Measurements from ENCODE around the gene ANP32B. TPM values are rescaled to one million over a fixed set of nuclear protein-coding genes. Genes with fewer than 3 reads are reported as not detected.

The ANP32B gene
- total RNA-seq, 1 donor from 2014 or later = 19.6 TPM

DNA sequence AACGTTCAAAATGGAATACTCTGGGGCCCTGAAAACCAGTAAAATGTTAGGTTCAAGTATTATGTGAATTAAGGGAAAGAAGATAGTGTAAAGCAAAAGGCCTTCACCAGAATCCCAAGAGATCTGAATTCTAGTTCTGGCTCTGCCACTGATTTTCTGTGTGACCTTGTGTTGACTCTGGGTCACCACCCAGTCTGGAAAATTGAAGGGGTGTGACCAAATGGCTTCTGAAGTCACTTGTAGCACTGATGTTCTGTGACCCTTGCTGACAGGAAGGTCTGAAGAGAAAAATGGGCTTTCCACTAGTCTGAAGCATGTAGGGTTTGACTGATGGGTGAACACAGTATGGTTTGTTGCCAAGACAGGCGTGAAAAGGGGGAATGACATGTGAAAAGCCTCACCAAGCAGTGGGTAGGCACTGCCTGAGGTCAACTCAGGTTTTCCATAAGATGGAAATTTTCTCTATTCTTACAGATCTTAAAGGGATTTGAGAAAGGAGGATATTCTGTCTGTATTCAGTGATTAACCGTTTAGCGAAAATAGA lies 33.1 kb downstream of the ANP32B start:
- H3K27me3 Mint-ChIP-seq (ENCODE audit: insufficient read depth, low read depth) = no peaks in the 10 kb centered on the region
- Histone ChIP-seq H3K4me2 (no peak overlapping the region), H3F3A (ENCODE audit: low read depth) (no peaks in the 10 kb centered on the region), H3K36me3 (peaks cover 7% of the 10 kb centered on the region), H3K9me3 (ENCODE audit: low read depth) (no peaks in the 10 kb centered on the region), H3K4me1 (no peaks in the 10 kb centered on the region), H3K27me3 (no peaks in the 10 kb centered on the region), H3K9ac (no peak overlapping the region), H2AFZ (replicated peaks) (no peak overlapping the region), H3K4me3 (no peak overlapping the region), H3K27ac (no peak overlapping the region), H4K20me1 (ENCODE audit: low read depth) (peaks cover 4% of the 10 kb centered on the region), H3K79me2 (ENCODE audit: low read depth) (no peaks in the 10 kb centered on the region)
- H3K27ac Mint-ChIP-seq = no peak overlapping the region
- no peaks in the 10 kb centered on the region for H3K4me1 Mint-ChIP-seq
- peaks cover 34% of the 10 kb centered on the region for H3K36me3 Mint-ChIP-seq
- no peaks in the 10 kb centered on the region for H3K9me3 Mint-ChIP-seq
- TF ChIP-seq EZH2phosphoT487 (IDR thresholded peaks at IDR 0.05) (no peak), EZH2 (IDR thresholded peaks at IDR 0.05) (no peak)
- TF ChIP-seq, protein P1, sequence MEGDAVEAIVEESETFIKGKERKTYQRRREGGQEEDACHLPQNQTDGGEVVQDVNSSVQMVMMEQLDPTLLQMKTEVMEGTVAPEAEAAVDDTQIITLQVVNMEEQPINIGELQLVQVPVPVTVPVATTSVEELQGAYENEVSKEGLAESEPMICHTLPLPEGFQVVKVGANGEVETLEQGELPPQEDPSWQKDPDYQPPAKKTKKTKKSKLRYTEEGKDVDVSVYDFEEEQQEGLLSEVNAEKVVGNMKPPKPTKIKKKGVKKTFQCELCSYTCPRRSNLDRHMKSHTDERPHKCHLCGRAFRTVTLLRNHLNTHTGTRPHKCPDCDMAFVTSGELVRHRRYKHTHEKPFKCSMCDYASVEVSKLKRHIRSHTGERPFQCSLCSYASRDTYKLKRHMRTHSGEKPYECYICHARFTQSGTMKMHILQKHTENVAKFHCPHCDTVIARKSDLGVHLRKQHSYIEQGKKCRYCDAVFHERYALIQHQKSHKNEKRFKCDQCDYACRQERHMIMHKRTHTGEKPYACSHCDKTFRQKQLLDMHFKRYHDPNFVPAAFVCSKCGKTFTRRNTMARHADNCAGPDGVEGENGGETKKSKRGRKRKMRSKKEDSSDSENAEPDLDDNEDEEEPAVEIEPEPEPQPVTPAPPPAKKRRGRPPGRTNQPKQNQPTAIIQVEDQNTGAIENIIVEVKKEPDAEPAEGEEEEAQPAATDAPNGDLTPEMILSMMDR (IDR thresholded peaks at IDR 0.05) = no peak
- H3K4me3 Mint-ChIP-seq = no peak overlapping the region
- DNase-seq (ENCODE audit: low spot score) = no peak

DNA sequence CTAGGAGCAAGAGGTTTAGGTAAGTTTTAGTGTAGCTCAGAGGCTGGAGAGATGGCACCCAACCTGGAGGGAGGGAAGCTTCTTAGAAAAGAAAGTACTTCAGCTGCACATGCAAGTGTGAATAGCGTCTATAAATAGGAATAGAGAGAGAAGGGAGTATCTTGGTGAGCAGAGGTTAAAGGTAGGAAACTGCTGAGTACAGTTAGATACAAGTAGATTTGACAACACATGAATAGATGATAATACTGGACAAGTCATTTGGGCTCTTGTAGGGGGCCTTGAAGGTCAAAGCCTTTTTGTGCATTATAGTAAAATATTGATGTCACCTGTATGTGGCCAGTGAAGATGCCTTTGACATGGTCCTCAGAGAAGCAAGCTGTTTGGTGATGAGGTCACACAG lies 34.2 kb downstream of the ANP32B start:
- H3K9me3 Mint-ChIP-seq = no peaks in the 10 kb centered on the region
- Histone ChIP-seq H2AFZ (replicated peaks) (no peak overlapping the region), H3F3A (ENCODE audit: low read depth) (no peaks in the 10 kb centered on the region), H3K36me3 (peaks cover 3% of the 10 kb centered on the region), H3K4me3 (no peak overlapping the region), H3K9ac (no peak overlapping the region), H3K79me2 (ENCODE audit: low read depth) (no peaks in the 10 kb centered on the region), H3K4me1 (no peaks in the 10 kb centered on the region), H4K20me1 (ENCODE audit: low read depth) (peaks cover 4% of the 10 kb centered on the region), H3K4me2 (no peak overlapping the region), H3K27me3 (no peaks in the 10 kb centered on the region), H3K9me3 (ENCODE audit: low read depth) (no peaks in the 10 kb centered on the region), H3K27ac (no peak overlapping the region)
- no peaks in the 10 kb centered on the region for H3K27me3 Mint-ChIP-seq (ENCODE audit: insufficient read depth, low read depth)
- H3K27ac Mint-ChIP-seq = no peak overlapping the region
- peaks cover 29% of the 10 kb centered on the region for H3K36me3 Mint-ChIP-seq
- DNase-seq (ENCODE audit: low spot score) = no peak
- TF ChIP-seq, protein P1 (IDR thresholded peaks at IDR 0.05) = no peak
- TF ChIP-seq EZH2phosphoT487 (IDR thresholded peaks at IDR 0.05) (no peak), EZH2 (IDR thresholded peaks at IDR 0.05) (no peak)
- no peak overlapping the region for H3K4me3 Mint-ChIP-seq
- H3K4me1 Mint-ChIP-seq = no peaks in the 10 kb centered on the region

DNA sequence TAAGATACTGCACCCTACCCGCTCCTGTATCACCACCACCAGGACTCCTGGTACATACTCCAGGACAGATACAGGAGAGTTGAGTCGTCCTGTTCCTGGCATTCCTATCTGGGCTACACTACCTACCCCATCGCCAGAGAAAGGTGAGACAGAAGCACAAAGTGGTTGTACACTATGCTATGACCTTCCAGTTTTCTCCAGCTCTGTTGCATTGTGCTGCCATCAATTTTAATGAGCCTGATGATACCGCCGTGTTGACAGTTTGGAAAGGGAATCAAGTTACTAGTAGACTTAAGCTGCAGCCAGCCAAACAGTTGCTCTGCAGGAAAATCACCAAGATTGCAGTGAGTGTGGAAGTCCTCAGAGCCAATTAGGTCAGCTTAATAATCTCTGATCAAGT lies 35.2 kb downstream of the ANP32B start:
- Mint-ChIP-seq H3K36me3 (peaks cover 29% of the 10 kb centered on the region), H3K4me1 (no peaks in the 10 kb centered on the region), H3K27ac (no peak overlapping the region), H3K27me3 (ENCODE audit: insufficient read depth, low read depth) (no peaks in the 10 kb centered on the region), H3K9me3 (no peaks in the 10 kb centered on the region), H3K4me3 (no peak overlapping the region)
- no peak for DNase-seq (ENCODE audit: low spot score)
- Histone ChIP-seq H2AFZ (replicated peaks) (no peak overlapping the region), H3K9ac (no peak overlapping the region), H3K4me1 (no peaks in the 10 kb centered on the region), H4K20me1 (ENCODE audit: low read depth) (peaks cover 4% of the 10 kb centered on the region), H3K4me3 (no peak overlapping the region), H3K36me3 (no peaks in the 10 kb centered on the region), H3K4me2 (no peak overlapping the region), H3K9me3 (ENCODE audit: low read depth) (no peaks in the 10 kb centered on the region), H3K27me3 (no peaks in the 10 kb centered on the region), H3K79me2 (ENCODE audit: low read depth) (no peaks in the 10 kb centered on the region), H3K27ac (no peak overlapping the region), H3F3A (ENCODE audit: low read depth) (no peaks in the 10 kb centered on the region)
- no peak for TF ChIP-seq EZH2 (IDR thresholded peaks at IDR 0.05)
- TF ChIP-seq, protein P1 (IDR thresholded peaks at IDR 0.05) = no peak
- TF ChIP-seq EZH2phosphoT487 (IDR thresholded peaks at IDR 0.05) = no peak
